GM12892 (cell line): Measurements from ENCODE around the gene CSNK1E.

Source experiments
- POLR2A ChIP-seq: IDR thresholded peaks from 2 replicates; pipeline ENCODE4 v1.6.1; 2011; ENCODE audit warnings: low read depth, low read length, control low read depth
- POLR2AphosphoS5 ChIP-seq: IDR thresholded peaks from 2 replicates; pipeline ENCODE4 v1.6.1; 2011; ENCODE audit warnings: low read depth, low read length, control low read depth
- TAF1 ChIP-seq: IDR thresholded peaks from 2 replicates; pipeline ENCODE4 v1.6.1; 2011; ENCODE audit warnings: low read depth, mild to moderate bottlenecking, control low read depth, low read length, borderline replicate concordance

GRCh38 chr22:38327805-38328204, 10.6 kb upstream of the CSNK1E start:
- TF ChIP-seq POLR2AphosphoS5: no peak
- no peak for TF ChIP-seq POLR2A
- no peak for TF ChIP-seq TAF1
